GM20431 (cell line): Measurements from ENCODE around the gene TTLL10.

Experiments
- in situ Hi-C: fragments of 300-500 bp; cut with MseI, MboI; formaldehyde crosslinking; loops from one replicate; pipeline ENCODE4 v1.15.0; 2020; ENCODE audit warnings: low sequenced_read_pairs; ENCODE audit not compliant: unreplicated experiment

The TTLL10 gene

GRCh38 chr1:1156140-1157032 is 17.3 kb upstream of the TTLL10 start:
- in situ Hi-C loops = no loop called here

- in situ Hi-C loops = no loop called here
These were observed 16.7 kb upstream of the TTLL10 start for GRCh38 chr1:1157033-1157365.

DNA sequence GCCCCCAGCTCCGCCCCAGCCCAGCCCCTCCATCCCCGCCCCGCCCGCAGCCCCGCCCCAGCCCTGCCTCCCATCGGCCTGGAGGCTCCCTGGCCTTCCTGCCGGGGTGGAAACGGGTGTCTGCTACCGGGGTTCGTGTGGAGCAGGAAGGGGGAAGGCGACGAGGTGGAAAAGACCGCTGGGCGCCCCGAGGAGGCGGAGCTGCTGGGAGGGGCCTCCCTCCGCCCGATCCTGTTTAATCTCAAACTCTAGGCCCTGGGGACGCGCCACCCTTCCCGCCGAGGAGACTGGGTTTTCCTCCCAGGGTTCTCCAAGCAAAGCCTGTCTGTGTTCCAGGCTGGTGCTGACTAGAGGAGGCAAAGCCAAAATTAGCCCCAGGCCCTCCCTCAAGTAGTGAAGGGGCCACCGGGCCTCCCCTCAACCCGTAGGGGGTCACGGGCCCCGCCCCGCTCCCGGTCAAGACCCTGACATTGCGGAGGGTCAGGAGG is 16.2 kb upstream of the TTLL10 start:
- in situ Hi-C loops = no loop called here

- in situ Hi-C loops = no loop called here
These were observed 15.6 kb upstream of the TTLL10 start for GRCh38 chr1:1157914-1158710.

- in situ Hi-C loops = no loop called here
These were observed 13.3 kb upstream of the TTLL10 start for GRCh38 chr1:1160281-1160930.

- in situ Hi-C loops = no loop called here
These were observed 12.5 kb upstream of the TTLL10 start for GRCh38 chr1:1161078-1161682.

GRCh38 chr1:1161683-1162079 is 12.0 kb upstream of the TTLL10 start:
- in situ Hi-C loops = no loop called here

DNA sequence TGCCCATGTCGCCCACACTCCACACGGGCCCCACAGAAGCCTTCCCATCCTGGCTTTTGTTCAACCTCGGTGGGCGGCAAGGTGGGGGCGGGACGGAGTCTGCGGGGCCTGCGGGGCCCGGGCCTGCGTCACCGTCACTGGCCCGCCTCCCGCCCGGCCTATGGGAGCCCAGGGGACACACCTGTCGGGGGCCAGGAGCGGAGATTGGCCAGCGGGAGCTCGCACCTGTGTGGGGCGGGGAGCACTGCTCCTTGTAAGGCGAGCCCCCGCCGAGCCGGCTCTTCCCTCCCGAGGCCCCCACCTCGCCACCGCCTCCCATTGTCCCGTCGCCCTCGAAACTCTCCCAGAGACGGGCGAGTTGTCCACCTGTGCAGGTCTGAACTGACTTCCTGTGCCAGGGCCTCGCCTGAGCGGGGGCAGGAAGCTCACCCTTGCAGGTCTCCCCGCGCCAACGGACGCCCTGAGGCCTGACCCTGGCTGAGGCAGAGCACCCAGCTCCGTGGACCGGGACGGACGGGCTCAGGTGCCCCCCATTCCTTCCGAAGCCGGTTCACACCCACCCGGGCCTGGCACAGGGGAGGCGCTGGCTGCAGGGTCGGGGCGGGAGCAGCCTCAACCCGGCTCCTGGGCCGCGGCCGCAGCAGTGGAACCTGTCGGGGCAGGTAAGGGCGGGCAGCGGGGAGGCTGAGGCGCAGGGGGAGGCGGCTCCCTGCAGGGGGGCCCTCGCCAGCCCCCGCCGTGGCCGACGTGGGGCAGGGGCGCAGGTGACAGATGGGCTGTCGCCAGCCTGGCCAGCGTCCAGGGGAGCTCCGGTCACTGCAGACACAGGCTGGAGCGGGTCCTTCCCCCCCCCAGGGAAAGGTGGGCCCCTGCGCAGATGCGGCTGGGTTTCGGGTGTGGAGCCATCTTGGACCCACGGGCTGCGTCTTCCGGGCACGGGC is 10.8 kb upstream of the TTLL10 start:
- in situ Hi-C loops = no loop called here

GRCh38 chr1:1163538-1164070 is 10.1 kb upstream of the TTLL10 start:
- in situ Hi-C loops = no loop called here

GRCh38 chr1:1164361-1164700 is 9.3 kb upstream of the TTLL10 start:
- in situ Hi-C loops = no loop called here

DNA sequence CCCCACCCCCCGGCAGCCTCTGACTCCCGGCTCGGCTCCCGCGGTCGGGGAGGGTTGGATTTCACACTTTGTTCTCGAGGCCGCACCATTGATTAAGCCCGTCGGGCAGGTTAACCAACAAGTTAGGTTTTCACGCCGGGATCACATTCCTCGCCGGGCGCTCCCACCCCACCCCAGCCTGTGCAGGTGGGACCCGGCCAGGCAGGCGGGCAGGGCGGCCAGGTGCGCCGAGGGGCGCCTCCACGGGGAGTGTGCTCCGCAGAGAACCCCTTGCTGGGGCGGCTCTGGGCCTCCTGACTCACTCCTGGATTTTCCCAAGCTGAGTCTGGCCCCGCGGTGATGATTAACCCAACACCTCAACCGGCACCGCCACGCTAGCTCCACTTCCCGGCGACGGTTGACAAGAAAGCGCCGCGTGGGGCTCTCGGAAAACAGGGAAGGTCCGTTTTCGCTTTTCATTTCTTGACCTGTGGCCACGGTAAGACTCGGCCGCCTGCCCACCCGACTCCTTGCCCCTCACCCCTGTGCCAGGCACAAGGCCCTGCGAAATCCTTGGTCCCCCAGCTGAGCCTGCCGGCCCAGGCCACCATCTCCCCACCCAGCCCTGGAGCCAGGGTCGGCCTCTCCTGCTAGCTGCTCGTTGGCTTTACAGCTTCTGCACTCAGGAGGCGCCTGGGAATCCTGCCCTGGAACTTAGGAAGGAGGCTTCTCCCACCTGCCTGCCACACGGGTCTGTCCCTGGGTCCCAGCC is 8.8 kb upstream of the TTLL10 start:
- in situ Hi-C loops = no loop called here

DNA sequence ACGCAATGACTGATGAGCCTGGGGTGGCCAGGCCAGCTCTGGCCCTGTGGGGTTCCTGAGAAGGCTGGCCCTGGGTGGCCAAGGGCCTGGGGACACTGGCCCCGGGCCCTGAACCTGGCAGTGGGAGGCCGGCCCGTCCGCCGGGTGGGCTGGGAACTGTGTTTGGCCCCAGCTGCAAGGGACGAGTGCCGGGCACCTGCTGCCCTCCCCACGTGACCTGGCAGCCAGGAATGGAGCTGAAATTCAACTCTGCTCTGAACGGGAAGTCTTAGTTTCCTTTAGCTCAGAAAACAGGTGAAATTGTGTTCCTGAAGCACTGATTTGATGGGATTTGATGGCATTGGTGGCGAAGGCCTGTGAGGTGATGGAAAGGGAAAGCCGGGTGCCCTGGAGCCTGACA is 8.2 kb upstream of the TTLL10 start:
- in situ Hi-C loops = no loop called here

- in situ Hi-C loops = no loop called here
These were observed 7.7 kb upstream of the TTLL10 start for GRCh38 chr1:1165900-1166421.

- in situ Hi-C loops = no loop called here
These were observed 6.9 kb upstream of the TTLL10 start for GRCh38 chr1:1166642-1167397.

DNA sequence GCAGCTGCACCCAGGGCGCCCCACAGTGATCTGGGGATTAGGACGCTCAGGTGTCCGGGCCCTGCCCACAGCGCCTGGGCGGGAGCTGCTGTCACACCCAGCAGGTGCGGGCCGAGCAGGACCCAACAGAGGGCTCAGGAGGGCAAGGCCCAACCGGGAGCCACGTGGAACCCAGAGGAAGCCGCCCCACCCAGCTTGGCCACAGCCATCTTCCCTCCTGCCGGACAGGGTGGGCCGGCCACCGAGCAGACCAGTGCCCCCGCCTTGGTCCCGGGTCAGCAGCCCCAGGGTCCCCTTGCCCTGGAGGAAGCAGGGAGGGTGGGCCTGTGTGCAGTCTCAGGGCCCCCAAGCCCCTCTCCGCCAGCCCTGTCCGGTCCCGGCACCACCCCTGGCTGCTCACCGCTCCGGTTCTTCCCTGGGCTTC is 6.3 kb upstream of the TTLL10 start:
- in situ Hi-C loops = no loop called here

- in situ Hi-C loops = no loop called here
These were observed 5.7 kb upstream of the TTLL10 start for GRCh38 chr1:1167841-1168450.
